Coronary artery (tissue), 2 donors: ENCODE results near the gene BAD.

Source experiments
- DNase-seq: peaks from one replicate; pipeline ENCODE4 v3.0.0-alpha.2; 2017; ENCODE audit warnings: low spot score
- H3K27ac ChIP-seq, 2 donors: fragments of 200-600 bp; sonication (generic); one replicate each; pipeline ENCODE4 v1.5.1; 2016 to 2019
- H3K4me3 ChIP-seq: fragments of 200-600 bp; sonication (generic); 2 replicates; pipeline ENCODE4 v1.5.1; 2016; ENCODE audit warnings: mild to moderate bottlenecking, moderate library complexity
- TF ChIP-seq, protein P1 (sequence below): fragments of 200-600 bp; sonication (generic); IDR thresholded peaks from one replicate; pipeline ENCODE4 v1.5.1; 2019; ENCODE audit warnings: antibody characterized with exemption

BAD gene

DNA sequence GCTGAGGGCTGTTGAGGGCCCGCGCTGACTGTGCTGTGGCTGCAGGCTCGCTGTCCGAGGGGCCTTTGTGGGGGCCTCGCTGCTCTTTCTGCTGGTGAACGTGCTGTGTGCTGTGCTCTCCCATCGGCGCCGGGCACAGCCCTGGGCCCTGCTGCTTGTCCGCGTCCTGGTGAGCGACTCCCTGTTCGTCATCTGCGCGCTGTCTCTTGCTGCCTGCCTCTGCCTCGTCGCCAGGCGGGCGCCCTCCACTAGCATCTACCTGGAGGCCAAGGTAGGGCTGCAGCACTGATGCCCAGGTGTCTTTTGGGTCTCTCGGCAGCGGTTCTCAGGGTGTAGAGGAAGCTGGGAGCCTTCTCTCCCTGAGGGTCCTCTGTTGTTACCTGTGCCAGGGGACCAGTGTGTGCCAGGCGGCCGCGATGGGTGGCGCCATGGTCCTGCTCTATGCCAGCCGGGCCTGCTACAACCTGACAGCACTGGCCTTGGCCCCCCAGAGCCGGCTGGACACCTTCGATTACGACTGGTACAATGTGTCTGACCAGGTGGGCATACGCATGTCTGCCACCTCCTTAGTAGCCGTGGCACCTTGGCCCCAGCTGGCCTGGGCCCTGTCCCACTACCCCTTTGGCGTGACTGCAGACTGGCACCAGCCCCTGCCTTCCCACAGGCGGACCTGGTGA, 3.3 kb upstream of the BAD start:
- TF ChIP-seq, protein P1, sequence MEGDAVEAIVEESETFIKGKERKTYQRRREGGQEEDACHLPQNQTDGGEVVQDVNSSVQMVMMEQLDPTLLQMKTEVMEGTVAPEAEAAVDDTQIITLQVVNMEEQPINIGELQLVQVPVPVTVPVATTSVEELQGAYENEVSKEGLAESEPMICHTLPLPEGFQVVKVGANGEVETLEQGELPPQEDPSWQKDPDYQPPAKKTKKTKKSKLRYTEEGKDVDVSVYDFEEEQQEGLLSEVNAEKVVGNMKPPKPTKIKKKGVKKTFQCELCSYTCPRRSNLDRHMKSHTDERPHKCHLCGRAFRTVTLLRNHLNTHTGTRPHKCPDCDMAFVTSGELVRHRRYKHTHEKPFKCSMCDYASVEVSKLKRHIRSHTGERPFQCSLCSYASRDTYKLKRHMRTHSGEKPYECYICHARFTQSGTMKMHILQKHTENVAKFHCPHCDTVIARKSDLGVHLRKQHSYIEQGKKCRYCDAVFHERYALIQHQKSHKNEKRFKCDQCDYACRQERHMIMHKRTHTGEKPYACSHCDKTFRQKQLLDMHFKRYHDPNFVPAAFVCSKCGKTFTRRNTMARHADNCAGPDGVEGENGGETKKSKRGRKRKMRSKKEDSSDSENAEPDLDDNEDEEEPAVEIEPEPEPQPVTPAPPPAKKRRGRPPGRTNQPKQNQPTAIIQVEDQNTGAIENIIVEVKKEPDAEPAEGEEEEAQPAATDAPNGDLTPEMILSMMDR = no peak
- no peak for DNase-seq
- Histone ChIP-seq H3K27ac (no peak overlapping the region), H3K4me3 (no peak overlapping the region)

DNA sequence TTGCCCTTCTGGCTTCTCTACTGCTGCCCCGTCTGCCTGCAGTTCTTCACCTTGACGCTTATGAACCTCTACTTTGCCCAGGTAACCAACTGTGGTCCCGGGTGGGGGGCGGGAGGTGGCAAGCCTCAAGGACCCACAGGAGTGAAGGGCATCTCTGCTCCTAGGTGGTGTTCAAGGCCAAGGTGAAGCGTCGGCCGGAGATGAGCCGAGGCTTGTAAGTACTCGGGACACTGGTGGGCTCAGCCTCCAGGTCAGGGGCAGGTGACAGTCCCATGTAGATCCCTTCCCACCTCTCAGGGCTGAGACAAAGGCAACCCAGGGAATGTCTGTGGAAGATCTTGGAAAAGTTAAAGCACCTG, 2.3 kb upstream of the BAD start:
- DNase-seq = no peak
- H3K27ac ChIP-seq = no peak overlapping the region

DNA sequence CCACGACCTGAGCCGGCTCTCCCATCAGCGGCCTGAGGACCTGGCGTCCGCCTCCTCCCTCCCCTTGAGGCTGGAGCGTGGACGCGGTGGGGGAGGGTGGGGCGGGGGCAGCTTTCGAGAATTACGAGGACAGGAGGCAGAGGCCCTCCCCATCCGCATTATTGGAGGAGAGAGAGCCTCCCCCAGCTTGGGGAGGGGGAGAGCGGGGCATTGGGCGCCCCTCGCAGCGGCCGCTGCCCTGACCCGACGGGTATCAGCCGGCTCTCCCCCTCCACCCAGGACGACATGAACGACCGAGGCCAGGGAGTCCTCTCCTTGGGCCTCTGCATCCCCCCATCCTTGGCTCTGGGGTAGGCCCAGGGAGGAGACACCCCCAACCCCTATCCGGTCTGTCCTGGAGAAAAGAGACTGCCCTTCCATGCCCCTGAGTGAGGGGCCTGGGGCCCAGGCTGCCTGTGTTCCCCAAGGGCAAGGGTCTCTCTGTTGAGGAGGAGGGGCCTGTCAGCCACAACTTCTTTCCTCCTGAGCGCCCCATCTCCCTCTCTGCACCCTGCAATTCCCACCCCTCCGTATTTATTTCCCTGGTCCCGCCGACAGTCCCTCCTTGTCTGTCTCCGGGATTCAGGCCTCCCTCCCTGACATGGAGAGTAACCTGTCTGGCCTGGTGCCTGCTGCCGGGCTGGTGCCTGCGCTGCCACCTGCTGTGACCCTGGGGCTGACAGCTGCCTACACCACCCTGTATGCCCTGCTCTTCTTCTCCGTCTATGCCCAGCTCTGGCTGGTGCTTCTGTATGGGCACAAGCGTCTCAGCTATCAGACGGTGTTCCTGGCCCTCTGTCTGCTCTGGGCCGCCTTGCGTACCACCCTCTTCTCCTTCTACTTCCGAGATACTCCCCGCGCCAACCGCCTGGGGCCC, 1.7 kb upstream of the BAD start:
- DNase-seq = no peak
- TF ChIP-seq, protein P1 = no peak
- Histone ChIP-seq H3K27ac (peak overlapping the region; percentile 89 to 97), H3K4me3 (peak overlapping the region; percentile 84)

More for the DNA sequence above, 2.3 kb upstream of the BAD start:
- no peak overlapping the region for H3K4me3 ChIP-seq
- TF ChIP-seq, protein P1 = no peak

DNA sequence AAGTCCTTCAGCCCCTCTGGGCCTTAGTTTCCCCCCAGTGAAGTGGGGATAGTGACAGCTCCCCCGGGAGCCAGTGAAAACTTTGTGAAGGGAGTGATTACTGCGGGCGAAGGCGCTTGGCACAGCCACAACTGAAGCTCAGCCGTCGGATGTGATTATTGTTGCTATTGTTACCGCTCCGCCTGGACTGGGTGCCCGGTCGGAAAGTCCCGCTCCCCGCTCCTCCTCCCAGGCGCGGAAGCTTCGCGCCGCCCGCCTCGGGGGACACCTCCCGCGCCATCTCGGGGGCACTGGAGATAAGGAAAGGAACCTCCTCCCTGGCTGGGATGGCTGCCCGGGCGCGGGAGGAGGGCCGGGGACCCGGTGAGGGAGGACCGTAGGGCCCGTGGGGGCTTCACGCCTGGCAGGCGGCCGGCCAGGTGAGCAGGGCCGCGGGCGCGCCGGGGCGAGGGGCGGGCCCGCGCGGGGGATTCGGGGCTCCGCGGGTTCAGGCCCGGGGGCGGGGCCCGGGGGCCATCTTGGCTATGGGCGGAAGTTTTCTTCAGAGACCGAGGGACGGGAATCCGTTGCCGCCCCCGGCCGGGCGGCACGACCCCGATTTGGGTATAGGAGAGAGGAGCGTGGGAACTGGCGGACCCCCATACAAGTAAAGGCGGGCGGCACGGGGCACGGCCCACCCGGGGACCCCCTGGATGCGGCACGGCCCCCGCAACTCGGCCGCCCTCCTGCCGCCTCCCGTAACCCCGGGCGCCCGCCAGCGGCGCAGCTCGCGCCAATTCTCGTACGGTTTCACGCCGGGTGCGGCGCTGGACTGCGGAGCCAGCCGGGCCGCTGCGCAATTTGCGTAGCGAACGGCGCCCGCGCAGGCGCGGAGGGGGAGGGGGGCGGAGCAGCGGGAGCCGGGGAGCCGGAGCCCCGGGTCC, 758 bp upstream of the BAD start, which contains the start of gene GPR137:
Gene GPR137, plus strand, starts transcription at position 887 of the 923 bp plus-strand sequence. CDS start 677 bp downstream, outside the sequence.
- peak; percentile 91 for DNase-seq
- peak within 1 kb of the TSS; percentile 89 to 97 for H3K27ac ChIP-seq
- TF ChIP-seq, protein P1 = no peak
- H3K4me3 ChIP-seq = peak within 1 kb of the TSS; percentile 84

DNA sequence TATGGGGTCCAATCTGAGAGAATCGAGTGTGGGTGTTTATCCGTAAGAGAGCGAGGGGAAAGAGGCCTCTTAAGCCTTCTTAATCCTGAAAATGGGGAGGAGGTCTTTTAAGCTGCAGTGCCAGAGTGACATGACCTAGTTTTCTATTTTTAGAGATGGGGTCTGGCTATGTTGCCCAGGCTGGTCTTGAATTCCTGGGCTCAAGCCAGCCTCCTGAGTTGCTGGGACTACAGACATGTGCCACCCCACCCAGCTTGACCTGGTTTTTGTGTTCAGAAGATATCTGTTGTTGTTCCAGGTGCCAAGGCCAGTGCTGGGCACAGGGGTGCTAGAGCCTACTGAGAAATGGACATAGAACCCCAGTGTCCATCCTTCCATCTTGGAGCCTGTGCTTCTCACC, 1.4 kb downstream of the BAD start:
- no peak overlapping the region for H3K27ac ChIP-seq
- TF ChIP-seq, protein P1 = no peak
- no peak overlapping the region for H3K4me3 ChIP-seq
- DNase-seq = no peak

DNA sequence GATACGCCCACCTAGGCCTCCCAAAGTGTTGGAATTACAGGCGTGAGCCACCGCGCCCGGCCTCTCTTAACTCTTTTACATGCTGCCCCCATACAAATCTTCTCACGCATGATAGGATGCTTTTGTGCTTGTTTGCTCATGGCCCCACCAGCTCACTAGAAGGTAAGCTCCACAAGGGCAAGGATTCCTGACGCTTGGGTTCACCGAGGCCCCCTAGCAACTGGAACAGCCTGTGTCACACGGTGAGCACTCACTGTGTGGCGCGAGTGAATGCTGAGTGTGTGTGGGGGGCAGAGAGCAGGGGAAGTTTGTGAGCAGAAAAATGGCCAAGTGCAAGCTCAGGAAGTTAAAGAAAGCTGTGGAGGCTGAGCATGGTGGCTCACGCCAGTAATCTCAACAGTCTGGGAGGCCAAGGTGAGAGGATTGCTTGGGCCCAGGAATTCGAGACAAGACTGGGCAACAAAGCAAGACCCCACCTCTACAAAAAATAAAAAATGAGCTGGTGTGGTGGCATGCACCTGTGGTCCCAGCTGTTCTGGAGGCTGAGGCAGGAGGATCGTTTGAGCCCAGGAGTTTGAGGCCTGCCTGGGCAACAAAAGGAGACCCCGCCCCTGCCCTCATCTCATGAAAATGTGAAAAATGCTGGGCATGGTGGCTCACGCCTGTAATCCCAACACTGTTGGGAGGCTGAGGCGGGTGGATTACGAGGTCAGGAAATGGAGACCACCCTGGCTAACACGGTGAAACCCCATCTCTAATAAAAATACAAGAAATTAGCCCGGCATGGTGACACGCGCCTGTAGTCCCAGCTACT, 2.3 kb downstream of the BAD start:
- TF ChIP-seq, protein P1 = no peak
- Histone ChIP-seq H3K4me3 (no peak overlapping the region), H3K27ac (no peak overlapping the region)
- DNase-seq = no peak
